Stimulated activated CD8-positive, alpha-beta memory T cell treated with anti-CD3 and anti-CD28 coated beads, Interleukin-12 subunit alpha, Interleukin-12 subunit beta, amount 100 ng/mL, for 1 hour (primary cell): ENCODE data around the gene RAPSN.

Experiments used
- DNase-seq: peaks from one replicate; pipeline ENCODE4 v3.0.0-alpha.2; 2020; ENCODE audit warnings: low read depth

The RAPSN gene

GRCh38 chr11:47407746-47408590 lies 41.0 kb downstream of the RAPSN start, which contains the start of gene SLC39A13:
TSS of gene SLC39A13 (plus strand) at chr11:47408590. CDS start at chr11:47410095, 1,505 bp downstream.
- peak; percentile 84 for DNase-seq

GRCh38 chr11:47406896-47407745 lies 41.8 kb downstream of the RAPSN start:
- DNase-seq: no peak

- no peak for DNase-seq
These were observed 45.4 kb downstream of the RAPSN start for GRCh38 chr11:47403571-47403970.

- DNase-seq: no peak
These were observed 45.8 kb downstream of the RAPSN start for GRCh38 chr11:47403135-47403534.

- DNase-seq: no peak
These were observed 48.1 kb downstream of the RAPSN start for GRCh38 chr11:47400768-47401279.

GRCh38 chr11:47399860-47400767 lies 48.8 kb downstream of the RAPSN start:
- no peak for DNase-seq

GRCh38 chr11:47398551-47398950 lies 50.4 kb downstream of the RAPSN start:
- DNase-seq: no peak

GRCh38 chr11:47398011-47398410 lies 50.9 kb downstream of the RAPSN start:
- DNase-seq: no peak

- no peak for DNase-seq
These were observed 53.0 kb downstream of the RAPSN start for GRCh38 chr11:47396049-47396320.

GRCh38 chr11:47395223-47396048 lies 53.5 kb downstream of the RAPSN start:
- no peak for DNase-seq

GRCh38 chr11:47394322-47395222 lies 54.4 kb downstream of the RAPSN start:
- peak; percentile 39 for DNase-seq

GRCh38 chr11:47394050-47394321 lies 55.0 kb downstream of the RAPSN start:
- DNase-seq: no peak

- no peak for DNase-seq
These were observed 55.5 kb downstream of the RAPSN start for GRCh38 chr11:47393163-47394049.

- DNase-seq: no peak
These were observed 56.3 kb downstream of the RAPSN start for GRCh38 chr11:47392546-47393162.

- DNase-seq: no peak
These were observed 57.1 kb downstream of the RAPSN start for GRCh38 chr11:47391711-47392432.

- no peak for DNase-seq
These were observed 57.8 kb downstream of the RAPSN start for GRCh38 chr11:47391077-47391583.

- no peak for DNase-seq
These were observed 58.5 kb downstream of the RAPSN start for GRCh38 chr11:47390422-47390760.
